Pancreas (tissue), 10 donors: ENCODE measurements around the gene CCNF. TPM values are rescaled to one million over a fixed set of nuclear protein-coding genes. Genes with fewer than 3 reads are reported as not detected.
A peak's percentile ranks its signal among the peaks of the same experiment; 100 is the strongest.

Experiments used
- ATAC-seq, 4 donors: fragments of 200-7000 bp; cut with Tn5 transposase; one replicate each; pipeline versions ENCODE4 v1.8.0 to v1.9.1; 2020; ENCODE audit warnings: mild to moderate bottlenecking in 4 of 4, moderate library complexity in 4 of 4
- DNase-seq, 6 donors: peaks; one replicate each; pipeline ENCODE4 v3.0.0-alpha.2; 2020
- FAIRE-seq: peaks from 2 replicates; lab custom pipeline; 2012; peaks lifted over from hg19 to GRCh38; lab: Jason Lieb, UNC
- H3K27ac ChIP-seq, 4 donors: fragments of 200-600 bp; sonication (generic); 1 replicate in 3 of 4; 2 replicates in 1 of 4; pipeline versions ENCODE4 v1.5.0 to v1.8.0; 2020
- H3K27me3 ChIP-seq, 4 donors: fragments of 200-600 bp; one replicate each; pipeline ENCODE4 v1.8.0; 2021
- H3K36me3 ChIP-seq, 3 donors: fragments of 200-600 bp; sonication (generic) in 1 of 3; one replicate each; pipeline versions ENCODE4 v1.5.0 to v1.8.0; 2020 to 2021
- H3K4me1 ChIP-seq, 3 donors: fragments of 200-600 bp; one replicate each; pipeline ENCODE4 v1.8.0; 2021
- H3K4me3 ChIP-seq, 4 donors: fragments of 200-600 bp; sonication (generic) in 2 of 4; one replicate each; pipeline versions ENCODE4 v1.5.0 to v1.8.0; 2020 to 2021
- H3K9me3 ChIP-seq, 4 donors: fragments of 200-600 bp; one replicate each; pipeline ENCODE4 v1.8.0; 2021
- WGBS, 2 donors: extraction: QIAGEN DNeasy Blood & Tissue Kit; methylation state at CpG; one replicate each; pipeline ENCODE4 v1.1.7; 2013; 5-methylcytosine and 5-hydroxymethylcytosine counted together
- intact Hi-C, 3 donors: fragments of 100-400 bp; cut with DNase I; formaldehyde crosslinking; loops; one replicate each; pipeline versions ENCODE4 v1.11.1 to v1.14.2; 2022
- microRNA-seq, 2 donors: library from miRNA; unstranded; fragments of <30 nt; microRNA quantifications; one replicate each; pipeline versions ENCODE4 to v1.1.0, GENCODE V29; 2019 to 2020
- polyA plus RNA-seq, 2 donors: library from polyadenylated mRNA; stranded (reverse); fragments of 200-250 nt; gene quantifications; one replicate each; pipeline ENCODE4 v1.2.3, GENCODE V29; 2013
- total RNA-seq, 6 donors: library from RNA; stranded (reverse); fragmentation: NEBNext Ultra II Directional in 4 of 6; extraction: Animal tissue kit (Norgen Biotek cat#: 25700) in 4 of 6; gene quantifications; one replicate each; pipeline versions ENCODE4 v1.2.1 to v1.2.4, GENCODE V29; 2021 to 2023
- TF ChIP-seq, protein P1 (sequence below), 4 donors: fragments of 200-600 bp; sonication (generic) in 3 of 4; IDR thresholded peaks; one replicate each; pipeline versions ENCODE4 v1.5.0 to v1.8.0; 2021; ENCODE audit warnings: antibody characterized with exemption in 4 of 4
- donor health status: healthy with polysubstance abuse.
- donor health status: DM: no; HTN: no; CAD: no; lungs with moderate emphysema.
- donor health status: DM: no; HTN: no; CAD: no.
- donor health status: control.
- donor health status: control.
- donor health status: Bipolar disorder and iron deficiency.
- donor health status: DM: yes; HTN: yes; CAD: no.
- donor health status: DM: no; HTN: no; CAD: no.
- donor health status: DM: no; HTN: no; CAD: no.
- donor health status: DM: yes; HTN: yes; CAD: no.

The CCNF gene
- total and polyA plus RNA-seq, 8 donors = 0.69 to 2.6 (median 1.1) TPM

DNA sequence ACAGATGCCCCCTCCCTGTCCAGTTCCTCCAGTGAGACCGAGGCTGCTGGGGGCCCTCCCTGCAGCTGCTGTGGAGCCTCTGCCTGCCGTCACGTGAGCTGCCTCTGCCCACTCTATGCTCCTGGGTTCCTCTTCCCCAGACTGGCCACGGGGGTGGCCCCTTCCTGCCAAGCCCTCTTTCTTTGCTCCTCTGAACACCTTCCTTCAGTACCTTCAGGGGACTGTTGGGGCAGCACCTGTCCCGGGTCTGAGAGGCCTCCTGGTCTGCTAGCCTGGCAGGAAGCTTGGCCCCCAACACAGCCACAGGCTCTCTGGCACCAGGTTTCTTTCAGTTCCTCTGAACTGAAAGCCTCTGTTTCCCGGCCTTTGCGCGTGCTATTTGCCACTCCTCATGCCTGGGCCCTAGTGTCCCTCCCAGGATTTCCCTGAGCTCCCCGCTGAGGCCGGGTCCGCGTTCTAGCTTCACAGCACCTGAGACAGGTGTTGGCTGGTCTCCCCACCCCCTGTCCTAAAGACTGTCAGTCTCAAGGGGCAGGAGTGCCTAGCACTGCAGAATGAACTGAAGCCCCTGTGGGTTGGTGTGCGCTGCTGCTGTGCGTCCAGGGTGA, 77.9 kb downstream of the CCNF start:
- H3K9me3 ChIP-seq = no peaks in the 10 kb centered on the region
- DNase-seq (peak in 2 of 6 donors; percentile 53 to 58), ATAC-seq (peak in 2 of 4 donors; percentile 13 to 59), FAIRE-seq (no peak)
- peaks cover 0 to 4% (median 0%) of the 10 kb centered on the region in 3 donors for H3K4me1 ChIP-seq
- intact Hi-C loops = no loop called here
- no peaks in the 10 kb centered on the region for H3K27me3 ChIP-seq
- H3K4me3 ChIP-seq = no peak overlapping the region
- H3K36me3 ChIP-seq = peaks cover 0 to 5% (median 0%) of the 10 kb centered on the region in 3 donors
- H3K27ac ChIP-seq = peak overlapping the region in 2 of 4 donors; percentile 55 to 60
- TF ChIP-seq, protein P1, sequence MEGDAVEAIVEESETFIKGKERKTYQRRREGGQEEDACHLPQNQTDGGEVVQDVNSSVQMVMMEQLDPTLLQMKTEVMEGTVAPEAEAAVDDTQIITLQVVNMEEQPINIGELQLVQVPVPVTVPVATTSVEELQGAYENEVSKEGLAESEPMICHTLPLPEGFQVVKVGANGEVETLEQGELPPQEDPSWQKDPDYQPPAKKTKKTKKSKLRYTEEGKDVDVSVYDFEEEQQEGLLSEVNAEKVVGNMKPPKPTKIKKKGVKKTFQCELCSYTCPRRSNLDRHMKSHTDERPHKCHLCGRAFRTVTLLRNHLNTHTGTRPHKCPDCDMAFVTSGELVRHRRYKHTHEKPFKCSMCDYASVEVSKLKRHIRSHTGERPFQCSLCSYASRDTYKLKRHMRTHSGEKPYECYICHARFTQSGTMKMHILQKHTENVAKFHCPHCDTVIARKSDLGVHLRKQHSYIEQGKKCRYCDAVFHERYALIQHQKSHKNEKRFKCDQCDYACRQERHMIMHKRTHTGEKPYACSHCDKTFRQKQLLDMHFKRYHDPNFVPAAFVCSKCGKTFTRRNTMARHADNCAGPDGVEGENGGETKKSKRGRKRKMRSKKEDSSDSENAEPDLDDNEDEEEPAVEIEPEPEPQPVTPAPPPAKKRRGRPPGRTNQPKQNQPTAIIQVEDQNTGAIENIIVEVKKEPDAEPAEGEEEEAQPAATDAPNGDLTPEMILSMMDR (IDR thresholded peaks at IDR 0.05) = no peak
- WGBS, 2 donors = 86 to 90% methylated on average over 14 of the region's 14 CpGs

DNA sequence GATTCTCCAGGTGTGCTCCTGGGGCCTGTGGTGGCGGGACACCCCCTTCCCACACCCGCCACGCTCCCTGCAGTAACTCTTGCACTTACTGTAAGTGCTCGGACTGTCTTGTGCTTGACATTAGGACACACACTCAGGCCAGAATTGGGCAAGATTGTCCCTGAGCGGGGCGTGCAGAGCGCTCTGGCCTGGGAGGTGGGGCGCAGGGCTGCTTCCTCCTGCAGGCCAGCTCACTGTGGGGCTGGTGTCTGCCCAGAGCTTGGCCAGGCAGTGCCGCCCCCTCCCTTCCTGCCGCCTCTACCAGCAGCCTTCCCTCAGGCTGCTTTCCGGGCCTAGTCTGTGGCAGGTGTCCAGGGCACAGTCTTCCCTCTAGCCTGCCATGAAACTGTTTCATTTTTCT, 78.4 kb downstream of the CCNF start:
- WGBS, 2 donors = 91 to 94% methylated on average over 11 of the region's 11 CpGs
- ATAC-seq (peak in 2 of 4 donors; percentile 58 to 64), FAIRE-seq (no peak), DNase-seq (peak in 2 of 6 donors; percentile 29 to 54)
- Histone ChIP-seq H3K27ac (peak overlapping the region in 2 of 4 donors; percentile 55 to 60), H3K9me3 (no peaks in the 10 kb centered on the region), H3K36me3 (peaks cover 0 to 5% (median 0%) of the 10 kb centered on the region in 3 donors), H3K4me3 (no peak overlapping the region), H3K4me1 (peaks cover 2 to 5% (median 4%) of the 10 kb centered on the region in 3 donors), H3K27me3 (no peaks in the 10 kb centered on the region)
- TF ChIP-seq, protein P1 (IDR thresholded peaks at IDR 0.05) = no peak
- intact Hi-C loops = no loop called here

Small RNA genes lying within 50 kb of the gene (microRNA-seq; reads per million reads assigned to microRNA genes)
- 0 reads per million in 2 donors for gene MIR6767
- gene MIR6768 = 0 reads per million in 2 donors

Other genes starting within 250 kb of the CCNF start
- 1 to 10 TPM in 2 of 6 donors, under 1 TPM in 4; 0.61 to 1.7 (median 0.81) TPM for gene CASKIN1, start 232.8 kb upstream of the CCNF start, total RNA-seq
- 1 to 10 TPM; 1.5 to 2.1 TPM for gene CASKIN1, start 232.8 kb upstream of the CCNF start, polyA plus RNA-seq
- 10 to 100 TPM; 16.6 to 27.0 (median 19.1) TPM for gene MLST8, start 224.0 kb upstream of the CCNF start, total RNA-seq
- gene MLST8, start 224.0 kb upstream of the CCNF start, polyA plus RNA-seq = 10 to 100 TPM; 59.3 to 62.8 TPM
- gene BRICD5, start 218.6 kb upstream of the CCNF start, total RNA-seq = 1 to 10 TPM; 1.0 to 2.4 (median 2.0) TPM
- gene BRICD5, start 218.6 kb upstream of the CCNF start, polyA plus RNA-seq = 10 to 100 TPM in 1 of 2 donors, 1 to 10 TPM in 1; 8.9 to 24.5 TPM
- gene PGP, start 214.6 kb upstream of the CCNF start, total RNA-seq = 1 to 10 TPM; 2.9 to 5.8 (median 3.7) TPM
- gene PGP, start 214.6 kb upstream of the CCNF start, polyA plus RNA-seq = 10 to 100 TPM in 1 of 2 donors, 1 to 10 TPM in 1; 8.9 to 10.2 TPM
- gene E4F1, start 205.9 kb upstream of the CCNF start, total RNA-seq = 10 to 100 TPM in 2 of 6 donors, 1 to 10 TPM in 4; 8.7 to 13.2 (median 9.4) TPM
- 10 to 100 TPM; 47.8 to 48.4 TPM for gene E4F1, start 205.9 kb upstream of the CCNF start, polyA plus RNA-seq
- 1 to 10 TPM in 1 of 6 donors, under 1 TPM in 5; 0.31 to 1.3 (median 0.67) TPM for gene DNASE1L2, start 193.0 kb upstream of the CCNF start, total RNA-seq
- gene DNASE1L2, start 193.0 kb upstream of the CCNF start, polyA plus RNA-seq = 1 to 10 TPM; 3.4 to 4.9 TPM
- 10 to 100 TPM; 31.9 to 64.4 (median 36.3) TPM for gene ECI1, start 177.9 kb upstream of the CCNF start, total RNA-seq
- 10 to 100 TPM; 51.1 to 72.5 TPM for gene ECI1, start 177.9 kb upstream of the CCNF start, polyA plus RNA-seq
- 10 to 100 TPM; 36.0 to 66.2 (median 50.3) TPM for gene RNPS1, start 161.3 kb upstream of the CCNF start, total RNA-seq
- gene RNPS1, start 161.3 kb upstream of the CCNF start, polyA plus RNA-seq = 100 to 1,000 TPM in 1 of 2 donors, 10 to 100 TPM in 1; 56.0 to 103 TPM
- 10 to 100 TPM; 12.7 to 26.5 (median 16.5) TPM for gene ABCA3, start 88.7 kb upstream of the CCNF start, total RNA-seq
- 10 to 100 TPM; 22.6 to 22.8 TPM for gene ABCA3, start 88.7 kb upstream of the CCNF start, polyA plus RNA-seq
- under 1 TPM in 5 of 6 donors, not detected in 1; 0.16 to 0.82 (median 0.76) TPM for gene TEDC2, start 30.7 kb downstream of the CCNF start, total RNA-seq
- 1 to 10 TPM; 1.1 to 1.4 TPM for gene TEDC2, start 30.7 kb downstream of the CCNF start, polyA plus RNA-seq
- gene NTN3, start 41.9 kb downstream of the CCNF start, total RNA-seq = under 1 TPM in 3 of 6 donors, not detected in 3; 0.09 to 0.22 (median 0.20) TPM
- under 1 TPM; 0.07 to 0.08 TPM for gene NTN3, start 41.9 kb downstream of the CCNF start, polyA plus RNA-seq
- 10 to 100 TPM; 16.8 to 23.7 (median 19.7) TPM for gene TBC1D24, start 45.7 kb downstream of the CCNF start, total RNA-seq
- gene TBC1D24, start 45.7 kb downstream of the CCNF start, polyA plus RNA-seq = 10 to 100 TPM; 10.8 to 16.0 TPM
- gene ATP6V0C, start 84.5 kb downstream of the CCNF start, total RNA-seq = 10 to 100 TPM; 39.9 to 92.3 (median 66.8) TPM
- 100 to 1,000 TPM in 1 of 2 donors, 10 to 100 TPM in 1; 59.8 to 124 TPM for gene ATP6V0C, start 84.5 kb downstream of the CCNF start, polyA plus RNA-seq
- 10 to 100 TPM in 4 of 6 donors, 1 to 10 TPM in 2; 8.0 to 18.7 (median 10.9) TPM for gene AMDHD2, start 90.9 kb downstream of the CCNF start, total RNA-seq
- 10 to 100 TPM; 27.7 to 36.3 TPM for gene AMDHD2, start 90.9 kb downstream of the CCNF start, polyA plus RNA-seq
- under 1 TPM; 0.12 to 0.92 (median 0.62) TPM for gene CEMP1, start 102.0 kb downstream of the CCNF start, total RNA-seq
- 1 to 10 TPM; 1.1 to 1.2 TPM for gene CEMP1, start 102.0 kb downstream of the CCNF start, polyA plus RNA-seq
- gene PDPK1, start 108.6 kb downstream of the CCNF start, total RNA-seq = 10 to 100 TPM; 24.2 to 34.8 (median 31.9) TPM
- 10 to 100 TPM; 12.7 to 27.3 TPM for gene PDPK1, start 108.6 kb downstream of the CCNF start, polyA plus RNA-seq